H9 (cell line): ENCODE measurements around the gene PKN1. TPM values are rescaled to one million over a fixed set of nuclear protein-coding genes. Genes with fewer than 3 reads are reported as not detected.
"Not testable (repeated sequence)": the region's sequence is repeated elsewhere in the genome, so short reads cannot be mapped to it uniquely, and the experiment has no call there.

Source experiments
- DNase-seq: peaks from one replicate; pipeline ENCODE4 v3.0.0-alpha.2; 2017
- H2AFZ ChIP-seq: one replicate; pipeline ENCODE4 v1.6.1; 2013; ENCODE audit warnings: mild to moderate bottlenecking, low read length, control low read depth, moderate library complexity
- H2AK5ac ChIP-seq: 2 replicates; pipeline ENCODE4 v1.6.1; 2013; ENCODE audit warnings: low read length, control low read depth, mixed read lengths; ENCODE audit not compliant: insufficient read length
- H2BK120ac ChIP-seq: one replicate; pipeline ENCODE4 v1.6.1; 2013; ENCODE audit warnings: low read depth, mild to moderate bottlenecking, low read length, control low read depth, inconsistent platforms; ENCODE audit not compliant: poor library complexity, severe bottlenecking
- H2BK12ac ChIP-seq: 2 replicates; pipeline ENCODE4 v1.6.1; 2013; ENCODE audit warnings: low read length, control low read depth, mixed read lengths, low read depth; ENCODE audit not compliant: insufficient read length
- H2BK15ac ChIP-seq: 2 replicates; pipeline ENCODE4 v1.6.1; 2013; ENCODE audit warnings: low read depth, low read length, control low read depth
- H2BK20ac ChIP-seq: one replicate; pipeline ENCODE4 v1.6.1; 2013; ENCODE audit warnings: low read depth, mild to moderate bottlenecking, low read length, control low read depth, inconsistent platforms; ENCODE audit not compliant: poor library complexity, severe bottlenecking
- H2BK5ac ChIP-seq: 2 replicates; pipeline ENCODE4 v1.6.1; 2013; ENCODE audit warnings: low read length, control low read depth, mixed read lengths; ENCODE audit not compliant: insufficient read length
- H3K14ac ChIP-seq: 2 replicates; pipeline ENCODE4 v1.6.1; 2013; ENCODE audit warnings: low read length, control low read depth; ENCODE audit not compliant: insufficient read depth
- H3K18ac ChIP-seq: 2 replicates; pipeline ENCODE4 v1.6.1; 2013; ENCODE audit warnings: low read depth, mild to moderate bottlenecking, mixed read lengths, low read length, control low read depth; ENCODE audit not compliant: insufficient read length
- H3K23ac ChIP-seq: 2 replicates; pipeline ENCODE4 v1.6.1; 2013; ENCODE audit warnings: low read length, control low read depth, mixed read lengths, low read depth; ENCODE audit not compliant: insufficient read length
- H3K23me2 ChIP-seq: 2 replicates; pipeline ENCODE4 v1.6.1; 2013; ENCODE audit warnings: low read depth, mild to moderate bottlenecking, mixed read lengths, low read length, control low read depth; ENCODE audit not compliant: insufficient read length, poor library complexity, severe bottlenecking
- H3K27ac ChIP-seq: 2 replicates; pipeline ENCODE4 v1.5.1; 2013; ENCODE audit warnings: low read length, control low read depth, mixed read lengths, low read depth; ENCODE audit not compliant: insufficient read length
- H3K27me3 ChIP-seq: 2 replicates; pipeline ENCODE4 v1.6.1; 2013; ENCODE audit warnings: low read length, control low read depth, inconsistent platforms; ENCODE audit not compliant: insufficient read depth
- H3K4ac ChIP-seq: 2 replicates; pipeline ENCODE4 v1.6.1; 2013; ENCODE audit warnings: low read depth, mild to moderate bottlenecking, control low read depth, inconsistent platforms, low read length, moderate library complexity
- H3K4me1 ChIP-seq: 2 replicates; pipeline ENCODE4 v1.6.1; 2013; ENCODE audit warnings: low read length, control low read depth, inconsistent platforms; ENCODE audit not compliant: insufficient read depth
- H3K4me2 ChIP-seq: 2 replicates; pipeline ENCODE4 v1.6.1; 2013; ENCODE audit warnings: low read length, control low read depth, mixed read lengths; ENCODE audit not compliant: insufficient read length, insufficient read depth
- H3K56ac ChIP-seq: 2 replicates; pipeline ENCODE4 v1.6.1; 2013; ENCODE audit warnings: low read depth, mild to moderate bottlenecking, mixed read lengths, low read length, control low read depth; ENCODE audit not compliant: insufficient read length
- H3K79me1 ChIP-seq: 2 replicates; pipeline ENCODE4 v1.6.1; 2013; ENCODE audit warnings: low read depth, mild to moderate bottlenecking, moderate library complexity, low read length, control low read depth, inconsistent platforms; ENCODE audit not compliant: insufficient read depth, poor library complexity, severe bottlenecking
- H3K79me2 ChIP-seq: 2 replicates; pipeline ENCODE4 v1.6.1; 2013; ENCODE audit warnings: low read length, control low read depth, inconsistent platforms; ENCODE audit not compliant: insufficient read depth
- H3K9ac ChIP-seq: 2 replicates; pipeline ENCODE4 v1.6.1; 2013; ENCODE audit warnings: low read length, control low read depth, mixed read lengths; ENCODE audit not compliant: insufficient read length; ENCODE audit errors: extremely low read depth
- H3K9me3 ChIP-seq: one replicate; pipeline ENCODE4 v1.6.1; 2013; ENCODE audit warnings: low read depth, low read length, inconsistent platforms; ENCODE audit not compliant: control insufficient read depth
- H3T11ph ChIP-seq: one replicate; pipeline ENCODE4 v1.6.1; 2013; ENCODE audit warnings: mild to moderate bottlenecking, low read length, control low read depth, inconsistent platforms
- H4K20me1 ChIP-seq: one replicate; pipeline ENCODE4 v1.6.1; 2013; ENCODE audit not compliant: control insufficient read depth, insufficient read length, insufficient read depth
- H4K5ac ChIP-seq: 2 replicates; pipeline ENCODE4 v1.6.1; 2013; ENCODE audit warnings: low read depth, mild to moderate bottlenecking, mixed read lengths, low read length, control low read depth; ENCODE audit not compliant: insufficient read length
- H4K8ac ChIP-seq: replicated peaks from 2 replicates; pipeline ENCODE4 v1.6.1; 2013; ENCODE audit warnings: low read length, control low read depth, mixed read lengths, low read depth; ENCODE audit not compliant: insufficient read length
- H4K91ac ChIP-seq: 2 replicates; pipeline ENCODE4 v1.6.1; 2013; ENCODE audit warnings: low read depth, mild to moderate bottlenecking, moderate library complexity, mixed read lengths, low read length, control low read depth; ENCODE audit not compliant: insufficient read length
- H3K27ac Mint-ChIP-seq, 3 experiments: 2 replicates in 2 of 3; 3 replicates in 1 of 3; pipeline ENCODE4 v1.8.0; 2020 to 2021; ENCODE audit warnings: mixed read lengths in 3 of 3, mild to moderate bottlenecking in 1 of 3, moderate library complexity in 1 of 3
- H3K27me3 Mint-ChIP-seq: 2 replicates; pipeline ENCODE4 v1.8.0; 2021; ENCODE audit warnings: low read depth, mild to moderate bottlenecking, moderate library complexity, mixed read lengths
- H3K36me3 Mint-ChIP-seq, 3 experiments: 2 replicates in 2 of 3; 3 replicates in 1 of 3; pipeline ENCODE4 v1.8.0; 2020 to 2021; ENCODE audit warnings: low read depth in 3 of 3, mixed read lengths in 3 of 3; ENCODE audit not compliant: insufficient read depth in 1 of 3
- H3K4me1 Mint-ChIP-seq, 2 experiments: 2 replicates each; pipeline ENCODE4 v1.8.0; 2020; ENCODE audit warnings: mixed read lengths in 2 of 2
- H3K4me3 Mint-ChIP-seq, 2 experiments: 2 replicates in 1 of 2; 3 replicates in 1 of 2; pipeline ENCODE4 v1.8.0; 2020 to 2021; ENCODE audit warnings: mild to moderate bottlenecking in 2 of 2, mixed read lengths in 2 of 2, moderate library complexity in 1 of 2
- H3K9me3 Mint-ChIP-seq, 2 experiments: 2 replicates in 1 of 2; 3 replicates in 1 of 2; pipeline ENCODE4 v1.8.0; 2020; ENCODE audit warnings: mild to moderate bottlenecking in 2 of 2, mixed read lengths in 2 of 2, moderate library complexity in 1 of 2
- WGBS: extraction: QIAGEN DNeasy Blood & Tissue Kit; methylation state at CpG from one replicate; pipeline ENCODE4 v1.1.7; 2013; ENCODE audit warnings: missing lambda C conversion rate, low lambda C conversion rate, mixed read lengths; ENCODE audit not compliant: insufficient read length; ENCODE audit errors: extremely low coverage; 5-methylcytosine and 5-hydroxymethylcytosine counted together
- total RNA-seq: library from RNA; stranded (reverse); gene quantifications from 2 replicates; pipeline ENCODE4 v1.2.1, GENCODE V29; 2021

PKN1 gene
- total RNA-seq, 1 experiment from 2014 or later = 159 TPM

DNA sequence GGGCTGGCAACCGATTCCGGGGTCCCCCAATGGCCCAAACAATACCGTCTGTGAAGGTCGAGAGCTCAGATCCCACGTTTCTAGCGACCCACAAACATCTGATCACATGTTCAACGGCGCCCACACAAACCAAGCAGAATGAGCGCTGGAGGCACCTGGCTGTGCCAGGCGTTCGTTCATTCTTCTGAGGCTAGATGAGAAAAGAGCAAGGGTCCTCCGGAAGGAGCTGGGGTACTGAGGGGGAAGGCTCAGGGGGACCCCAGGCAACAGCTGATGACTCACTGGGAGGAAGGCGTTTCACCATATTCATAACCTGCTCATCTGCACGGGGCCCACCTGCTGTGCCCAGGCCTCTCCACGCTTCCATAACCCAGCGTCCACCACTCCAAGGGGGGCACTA, 35.9 kb upstream of the PKN1 start:
- not testable (repeated sequence) for H3K4me2 ChIP-seq, H3K27me3 ChIP-seq, H3T11ph ChIP-seq, H3K14ac ChIP-seq, H3K9me3 ChIP-seq, H3K56ac ChIP-seq, H3K27me3 Mint-ChIP-seq, H4K8ac ChIP-seq, H3K23ac ChIP-seq, H3K4ac ChIP-seq, H3K4me1 ChIP-seq, H4K20me1 ChIP-seq, H2AFZ ChIP-seq, H3K27ac ChIP-seq, H4K91ac ChIP-seq, H2BK12ac ChIP-seq, H2BK120ac ChIP-seq, H3K9ac ChIP-seq, H3K18ac ChIP-seq, H3K23me2 ChIP-seq, H3K79me2 ChIP-seq, H2BK20ac ChIP-seq, H3K9me3 Mint-ChIP-seq, H3K4me3 Mint-ChIP-seq, H2BK15ac ChIP-seq, DNase-seq, H3K79me1 ChIP-seq, H3K36me3 Mint-ChIP-seq, H4K5ac ChIP-seq, H2AK5ac ChIP-seq, H2BK5ac ChIP-seq
- Mint-ChIP-seq H3K4me1 (peaks cover 7 to 10% of the 10 kb centered on the region in 2 experiments), H3K27ac (peak overlapping the region in 1 of 3 experiments; percentile 10; a peak in 1 of 7 replicates)
- no CpG with 5 or more reads among the region's 16 CpGs for WGBS
